AG08395 (cell line): ENCODE data around the gene AKR1A1.

ENCODE experiments used
- DNase-seq: peaks from one replicate; pipeline ENCODE4 v3.0.0; 2012; ENCODE audit warnings: mixed read lengths, low spot score

AKR1A1 gene

DNA sequence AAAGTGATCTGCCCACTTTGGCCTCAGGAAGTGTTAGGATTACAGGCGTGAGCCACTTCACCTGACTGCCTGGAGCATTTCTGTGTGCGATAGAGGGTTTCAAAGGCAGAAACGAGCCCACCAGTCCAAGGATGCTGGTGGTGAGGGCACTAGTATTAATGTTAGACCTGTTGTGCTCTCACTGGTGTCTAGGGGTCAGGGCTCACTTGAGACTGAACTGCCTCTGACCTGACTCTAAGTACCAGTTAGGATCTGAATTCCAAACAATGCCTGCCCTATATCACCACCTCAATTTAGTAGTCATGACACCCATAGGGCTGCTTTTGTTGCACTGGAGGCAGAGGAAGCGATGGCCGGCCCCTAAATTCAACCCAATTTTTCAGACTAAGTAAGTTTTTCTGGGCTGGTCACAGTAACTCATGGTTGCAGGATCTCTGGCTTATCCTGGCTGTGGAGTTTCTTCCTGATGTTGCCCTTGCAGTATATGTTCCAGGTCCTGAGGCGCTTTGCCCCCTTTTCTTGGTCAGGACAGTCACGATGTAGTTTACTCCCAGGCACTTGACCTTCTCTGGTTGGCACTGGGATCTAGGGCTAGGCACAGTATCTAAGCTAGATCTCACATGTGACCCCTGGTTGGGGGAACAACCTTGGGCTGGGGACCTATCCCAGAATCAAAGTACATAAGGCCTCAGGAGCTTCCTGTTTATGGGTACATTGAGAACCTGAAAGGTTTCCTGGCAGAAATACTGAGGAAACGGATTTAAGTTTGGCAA lies 68.7 kb downstream of the AKR1A1 start:
- no peak for DNase-seq
